Mammary epithelial cell (primary cell): ENCODE measurements around the gene DYNLT3.

Experiments used
- CTCF ChIP-seq, 2 donors: IDR thresholded peaks in 1 of 2; conservative IDR thresholded peaks in 1 of 2; 2 replicates each; pipeline ENCODE4 v1.5.1; 2011 to 2012; ENCODE audit warnings: inconsistent platforms in 2 of 2, low read length in 2 of 2, mild to moderate bottlenecking in 2 of 2, control low read depth in 1 of 2, low read depth in 1 of 2; ENCODE audit not compliant: insufficient read depth in 1 of 2; ENCODE audit errors: extremely low read depth in 1 of 2
- EZH2 ChIP-seq: IDR thresholded peaks from 2 replicates; pipeline ENCODE4 v1.6.1; 2012; ENCODE audit warnings: low read length, inconsistent platforms, borderline replicate concordance

- TF ChIP-seq CTCF (conservative IDR thresholded peaks at IDR 0.05 in 1 of 2, IDR thresholded peaks at IDR 0.05 in 1 of 2; ENCODE audit: extremely low read depth in 1 of 2, insufficient read depth in 1 of 2, low read depth in 1 of 2, low read length in 2 of 2) (no peak), EZH2 (no peak)
Measured at GRCh38 chrX:37812110-37812509, 35.3 kb downstream of the DYNLT3 start.
